ENCODE results near the gene PGAP3.
A peak's percentile ranks its signal among the peaks of the same experiment; 100 is the strongest.

PGAP3 gene

DNA sequence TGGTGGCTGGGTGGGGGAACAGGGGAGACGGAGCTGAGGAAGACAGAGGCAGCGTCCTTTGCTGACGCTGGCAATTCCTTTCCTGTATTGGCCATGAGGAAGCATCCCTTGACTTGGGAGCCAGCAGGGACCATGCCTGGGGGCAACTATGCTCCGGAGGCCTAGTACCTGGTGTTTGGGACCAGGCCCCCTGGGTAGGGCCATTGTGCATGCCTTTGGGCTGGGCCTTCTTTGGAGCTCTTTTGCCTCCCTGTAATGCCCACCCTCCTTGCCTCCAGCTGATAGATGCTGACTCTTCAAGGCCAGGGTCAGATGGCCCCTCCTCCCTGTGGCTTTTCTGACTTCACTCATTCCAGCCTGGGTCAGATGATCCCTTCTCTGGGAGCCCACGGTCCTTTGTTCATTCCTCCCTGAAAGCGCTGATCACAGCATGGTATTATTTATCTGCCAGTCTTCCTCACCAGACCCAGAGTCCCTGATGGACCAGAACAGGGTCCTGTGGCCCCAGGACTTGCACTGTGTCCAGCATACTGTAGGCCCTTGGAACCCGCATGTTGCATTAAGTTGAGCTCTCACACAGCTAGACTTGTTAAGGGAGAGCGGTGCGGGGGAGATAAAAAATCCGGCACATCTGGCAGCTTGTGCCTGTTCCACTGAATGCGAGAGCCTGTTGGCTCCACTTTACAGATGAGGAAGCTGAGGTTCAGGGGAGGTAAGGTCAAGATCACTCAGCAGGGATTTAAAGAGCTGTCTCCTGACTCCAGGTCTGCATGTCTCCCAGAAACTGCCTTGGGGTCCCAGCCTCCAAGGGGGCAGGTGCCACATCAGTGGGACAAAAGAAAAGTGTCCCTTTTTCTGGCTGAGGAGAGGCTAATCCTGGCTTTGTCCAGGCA is 48.0 kb downstream of the PGAP3 start:
- DNase-seq (ENCODE audit: low read depth in 2 of 3, low spot score in 1 of 3) = no peak

DNA sequence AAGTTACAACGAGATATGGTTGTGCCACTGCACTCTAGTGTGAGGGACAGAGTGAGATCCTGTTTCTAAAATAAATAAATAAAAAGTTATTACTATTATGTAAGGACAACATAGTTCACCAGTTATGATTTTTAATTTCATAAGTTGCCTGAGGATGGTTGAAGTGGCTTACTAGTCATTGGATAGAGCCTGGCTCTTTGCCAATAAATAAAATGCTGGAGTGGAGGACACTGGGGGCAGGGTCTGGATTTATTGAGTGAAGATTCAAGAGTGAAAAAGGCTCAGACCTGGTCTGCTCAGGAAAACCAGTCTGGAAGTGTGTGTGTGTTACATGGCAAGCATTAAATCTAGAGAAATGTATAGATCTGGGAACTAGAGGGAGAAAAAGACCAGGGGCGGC is 48.8 kb downstream of the PGAP3 start:
- DNase-seq (ENCODE audit: low read depth in 2 of 3, low spot score in 1 of 3) = no peak

DNA sequence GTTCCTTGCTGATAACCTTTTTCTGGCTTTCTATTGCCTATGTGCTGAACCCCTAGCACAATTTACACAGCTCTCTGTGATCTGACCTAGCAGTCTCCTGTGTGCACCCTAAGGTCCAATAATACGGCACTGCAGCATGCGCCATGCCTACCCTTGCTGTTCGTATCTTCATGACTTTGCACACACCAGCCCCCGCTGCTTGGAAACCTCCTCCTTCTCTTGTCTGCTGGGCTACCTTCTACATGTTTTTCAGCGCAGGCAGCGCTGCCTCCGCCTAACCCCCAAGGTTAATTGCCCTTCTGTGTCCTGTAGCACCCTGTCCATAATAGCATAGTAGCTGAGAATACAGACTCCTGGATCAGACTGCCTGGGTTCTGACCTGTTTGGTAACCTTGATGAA is 49.5 kb downstream of the PGAP3 start:
- DNase-seq (ENCODE audit: low read depth in 2 of 3, low spot score in 1 of 3) = no peak

DNA sequence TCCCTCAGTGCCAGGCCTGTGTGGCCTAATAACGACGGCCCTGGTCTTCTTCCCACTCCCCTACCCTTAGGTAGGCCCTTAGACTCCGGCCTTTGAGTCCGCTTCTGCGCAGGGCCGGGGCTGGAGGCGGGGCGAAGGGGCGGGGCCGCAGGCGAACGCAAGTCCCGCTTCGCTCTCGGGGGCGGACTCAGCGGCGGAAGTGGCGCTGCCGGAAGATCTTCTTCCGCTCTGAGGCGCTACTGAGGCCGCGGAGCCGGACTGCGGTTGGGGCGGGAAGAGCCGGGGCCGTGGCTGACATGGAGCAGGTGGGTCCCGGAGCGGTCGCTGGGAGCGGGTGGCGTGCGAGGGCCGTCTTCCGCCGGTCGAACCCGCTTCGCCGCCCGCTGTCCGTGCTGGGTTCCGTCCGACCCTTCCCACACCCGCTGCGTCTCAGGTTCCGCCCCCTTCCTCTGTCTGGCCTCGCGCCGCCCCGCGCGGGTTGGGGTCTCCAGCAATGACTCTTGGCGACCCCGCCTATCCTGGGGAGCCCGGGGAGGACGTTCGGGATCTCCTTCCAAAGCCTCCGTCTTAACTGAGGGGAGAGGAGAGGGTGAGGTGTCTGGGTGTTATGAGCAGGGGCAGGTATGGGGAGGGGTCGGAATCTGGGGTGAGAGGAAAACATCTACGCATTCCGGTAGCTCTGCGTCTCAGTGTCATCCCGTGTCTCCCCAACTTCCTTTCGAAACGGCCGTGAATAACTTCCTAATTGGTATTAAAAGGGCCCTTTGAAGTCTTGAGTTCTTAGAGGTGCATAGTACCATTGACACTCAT is 50.7 kb downstream of the PGAP3 start, which contains the start of gene STARD3:
STARD3 (plus strand) TSS at position 218 of the 810 bp plus-strand sequence. CDS start 16,388 bp downstream, outside the sequence.
- peak; percentile 79 to 93 (median 90) for DNase-seq (ENCODE audit: low read depth in 2 of 3, low spot score in 1 of 3)

DNA sequence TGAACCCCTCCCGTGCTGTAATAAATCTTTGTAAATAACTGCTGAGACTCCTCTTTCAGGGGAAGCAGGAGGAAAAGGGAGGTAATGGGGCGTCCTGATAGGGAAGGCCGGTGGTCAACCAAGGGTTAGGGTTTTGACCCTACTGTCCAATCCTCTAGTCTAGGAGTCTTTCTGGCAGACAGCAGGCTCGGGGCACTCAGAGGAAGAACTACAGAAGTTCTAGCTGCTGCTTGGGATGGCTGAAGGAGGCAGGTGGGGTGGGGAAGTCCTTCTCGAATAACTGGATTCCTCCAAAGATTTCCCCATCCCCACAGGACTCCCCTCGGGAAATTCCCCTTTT is 51.3 kb downstream of the PGAP3 start:
- DNase-seq (ENCODE audit: low read depth in 2 of 3, low spot score in 1 of 3) = no peak

DNA sequence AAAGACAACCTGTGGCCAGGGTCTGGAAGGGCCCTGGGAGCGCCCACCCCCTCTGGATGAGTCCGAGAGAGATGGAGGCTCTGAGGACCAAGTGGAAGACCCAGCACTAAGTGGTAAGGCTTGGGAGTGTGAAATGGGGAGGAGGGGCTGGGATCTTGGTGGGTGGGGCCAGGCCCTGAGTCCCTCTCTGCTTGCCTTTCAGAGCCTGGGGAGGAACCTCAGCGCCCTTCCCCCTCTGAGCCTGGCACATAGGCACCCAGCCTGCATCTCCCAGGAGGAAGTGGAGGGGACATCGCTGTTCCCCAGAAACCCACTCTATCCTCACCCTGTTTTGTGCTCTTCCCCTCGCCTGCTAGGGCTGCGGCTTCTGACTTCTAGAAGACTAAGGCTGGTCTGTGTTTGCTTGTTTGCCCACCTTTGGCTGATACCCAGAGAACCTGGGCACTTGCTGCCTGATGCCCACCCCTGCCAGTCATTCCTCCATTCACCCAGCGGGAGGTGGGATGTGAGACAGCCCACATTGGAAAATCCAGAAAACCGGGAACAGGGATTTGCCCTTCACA is 52.2 kb downstream of the PGAP3 start:
- DNase-seq (ENCODE audit: low read depth in 2 of 3, low spot score in 1 of 3) = no peak

- DNase-seq (ENCODE audit: low read depth in 2 of 3, low spot score in 1 of 3) = peak in 1 of 3 donors; percentile 44
Measured at GRCh38 chr17:39634384-39634871, 53.4 kb downstream of the PGAP3 start.

- DNase-seq (ENCODE audit: low read depth in 2 of 3, low spot score in 1 of 3) = no peak
Measured at GRCh38 chr17:39633570-39634183, 54.2 kb downstream of the PGAP3 start.

DNA sequence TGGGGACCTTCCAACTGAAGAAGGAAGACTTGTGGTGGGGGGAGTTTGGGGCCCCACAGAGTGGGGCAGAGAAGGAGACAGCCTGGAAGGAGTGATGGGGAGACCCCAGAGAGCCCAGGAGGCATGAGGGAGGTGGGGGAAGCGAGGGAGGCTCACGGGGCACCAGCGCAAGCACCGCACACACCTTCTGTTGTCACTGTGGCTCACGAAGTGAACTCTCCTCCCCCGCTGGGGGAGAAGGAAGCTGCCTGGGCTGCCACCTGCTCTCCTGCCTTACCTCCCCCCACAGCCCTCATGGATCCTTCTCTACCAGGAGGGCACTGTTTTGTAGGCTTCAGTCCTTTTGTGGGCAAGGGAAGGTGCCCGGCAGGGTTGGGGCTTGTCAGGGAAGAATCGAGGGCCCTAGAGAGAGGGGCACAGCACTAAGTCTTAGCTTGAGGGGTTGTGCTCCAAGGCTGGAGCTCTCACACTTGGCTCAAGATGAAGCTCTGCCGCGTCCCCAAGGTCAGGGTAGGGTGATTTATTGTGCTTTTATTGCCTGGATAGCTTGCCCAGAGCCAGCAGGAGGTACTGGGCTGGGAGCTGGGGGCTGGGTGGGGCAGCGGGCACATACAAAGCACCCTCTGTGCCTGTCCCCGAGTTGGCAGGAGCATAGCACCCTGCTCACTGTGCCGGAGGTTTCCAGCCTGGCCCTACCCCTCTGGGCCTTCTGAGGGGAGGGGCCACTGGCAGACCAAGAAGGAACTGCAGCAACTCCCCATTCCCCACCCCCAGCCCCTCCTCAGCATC is 55.5 kb downstream of the PGAP3 start:
- DNase-seq (ENCODE audit: low read depth in 2 of 3, low spot score in 1 of 3) = no peak

GRCh38 chr17:39631403-39631802 is 56.5 kb downstream of the PGAP3 start:
- DNase-seq (ENCODE audit: low read depth in 2 of 3, low spot score in 1 of 3) = no peak

DNA sequence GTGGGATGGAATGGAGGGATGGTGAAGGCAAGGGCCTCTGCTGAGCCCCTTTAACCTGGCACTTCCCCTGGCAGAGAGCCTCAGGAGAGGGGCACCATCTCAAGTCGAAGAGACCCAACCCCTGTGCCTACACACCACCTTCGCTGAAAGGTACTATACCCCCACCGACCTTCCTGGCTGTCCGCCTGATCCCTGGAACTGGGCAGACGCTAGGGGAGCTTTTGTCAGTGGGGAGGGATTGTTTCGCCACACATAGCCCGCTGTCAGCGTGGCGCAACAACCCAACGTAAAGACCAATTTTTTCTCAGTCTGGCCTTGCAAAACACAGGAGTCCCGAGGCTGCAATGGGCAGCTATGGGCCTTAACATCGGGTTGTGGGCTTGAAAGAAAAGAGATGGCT is 58.0 kb downstream of the PGAP3 start:
- no peak for DNase-seq (ENCODE audit: low read depth in 2 of 3, low spot score in 1 of 3)

DNA sequence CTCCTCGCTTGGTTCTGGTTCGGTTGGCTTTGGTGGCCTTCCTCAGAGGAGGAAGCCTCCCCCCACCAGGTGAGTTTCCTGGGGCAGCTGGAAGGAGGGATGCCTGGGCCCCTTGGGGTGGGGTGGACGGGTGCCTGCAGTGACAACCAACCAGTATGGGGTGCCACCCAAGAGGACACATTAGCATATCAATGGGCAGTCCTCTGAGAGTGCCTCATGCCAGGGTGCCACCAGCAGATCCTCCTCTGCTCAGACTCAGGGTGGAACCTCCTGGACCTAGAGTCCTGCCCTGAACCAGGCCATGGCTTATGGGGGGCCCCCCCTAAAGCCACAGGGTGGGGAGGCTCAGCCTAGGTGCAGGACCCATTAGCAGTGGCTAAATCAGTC is 58.4 kb downstream of the PGAP3 start:
- no peak for DNase-seq (ENCODE audit: low read depth in 2 of 3, low spot score in 1 of 3)

GRCh38 chr17:39628655-39629493 is 59.0 kb downstream of the PGAP3 start:
- DNase-seq (ENCODE audit: low read depth in 2 of 3, low spot score in 1 of 3) = no peak

DNA sequence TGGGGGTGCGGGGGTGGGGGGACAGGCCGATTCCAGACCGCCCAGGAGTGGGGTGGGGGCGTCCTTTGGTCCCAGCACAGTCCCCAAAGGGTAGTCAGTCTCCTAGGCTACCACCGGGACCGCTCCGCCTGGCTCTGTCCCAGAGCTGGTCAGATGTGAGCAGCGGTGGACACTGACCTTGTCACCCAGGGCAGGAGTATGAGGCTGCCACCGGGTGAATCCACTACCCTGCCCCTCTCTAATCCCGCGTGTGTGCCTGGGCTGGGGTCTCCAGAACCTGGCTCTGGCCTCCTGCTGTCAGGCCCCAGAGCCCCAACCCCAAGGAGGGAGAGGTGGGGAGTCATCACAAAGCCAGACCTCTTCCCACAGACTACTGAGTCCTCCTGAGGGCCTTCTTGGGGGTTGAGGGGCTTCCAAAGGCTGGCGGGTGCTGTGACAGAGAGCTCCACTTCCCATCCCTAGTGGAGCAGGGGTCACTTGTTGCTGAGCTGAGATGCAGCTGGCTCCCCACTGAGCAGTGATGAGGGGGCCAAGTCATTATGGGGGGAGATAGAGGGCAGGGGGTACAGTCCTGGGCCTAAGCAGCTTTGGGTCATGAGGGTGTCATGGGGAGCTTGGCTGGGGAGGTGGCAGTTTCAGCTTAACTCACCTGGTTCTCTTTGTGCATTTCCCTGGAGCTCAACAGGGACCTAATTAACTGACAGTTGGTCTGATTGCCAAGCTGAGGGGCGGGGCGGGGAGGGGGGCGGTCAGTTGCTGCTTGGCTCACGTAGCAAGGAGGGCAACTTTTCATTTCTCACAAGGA is 59.9 kb downstream of the PGAP3 start:
- DNase-seq (ENCODE audit: low read depth in 2 of 3, low spot score in 1 of 3) = no peak

DNA sequence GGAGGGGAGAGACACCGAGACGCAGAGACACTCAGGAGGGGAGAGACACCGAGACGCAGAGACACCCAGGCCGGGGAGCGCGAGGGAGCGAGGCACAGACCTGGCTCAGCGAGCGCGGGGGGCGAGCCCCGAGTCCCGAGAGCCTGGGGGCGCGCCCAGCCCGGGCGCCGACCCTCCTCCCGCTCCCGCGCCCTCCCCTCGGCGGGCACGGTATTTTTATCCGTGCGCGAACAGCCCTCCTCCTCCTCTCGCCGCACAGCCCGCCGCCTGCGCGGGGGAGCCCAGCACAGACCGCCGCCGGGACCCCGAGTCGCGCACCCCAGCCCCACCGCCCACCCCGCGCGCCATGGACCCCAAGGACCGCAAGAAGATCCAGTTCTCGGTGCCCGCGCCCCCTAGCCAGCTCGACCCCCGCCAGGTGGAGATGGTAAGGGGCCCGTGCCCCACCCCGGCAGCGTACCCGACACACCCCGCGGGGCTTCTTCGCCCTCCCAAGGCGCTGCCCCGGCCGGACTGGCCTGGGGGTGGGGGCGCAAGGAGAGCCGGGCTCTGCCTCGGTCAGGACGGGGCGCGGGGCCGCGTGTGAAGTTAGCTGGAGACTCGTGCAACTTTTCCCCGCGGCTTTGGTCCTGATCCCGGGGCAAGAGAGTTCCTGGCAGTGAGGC is 60.7 kb downstream of the PGAP3 start:
- no peak for DNase-seq (ENCODE audit: low read depth in 2 of 3, low spot score in 1 of 3)

- DNase-seq (ENCODE audit: low read depth in 2 of 3, low spot score in 1 of 3) = no peak
Measured at GRCh38 chr17:39626171-39627046, 61.4 kb downstream of the PGAP3 start, which contains the start of gene PPP1R1B. Gene PPP1R1B, plus strand, starts transcription at chr17:39626952. Its CDS starts 441 bp downstream, at chr17:39627393.

DNA sequence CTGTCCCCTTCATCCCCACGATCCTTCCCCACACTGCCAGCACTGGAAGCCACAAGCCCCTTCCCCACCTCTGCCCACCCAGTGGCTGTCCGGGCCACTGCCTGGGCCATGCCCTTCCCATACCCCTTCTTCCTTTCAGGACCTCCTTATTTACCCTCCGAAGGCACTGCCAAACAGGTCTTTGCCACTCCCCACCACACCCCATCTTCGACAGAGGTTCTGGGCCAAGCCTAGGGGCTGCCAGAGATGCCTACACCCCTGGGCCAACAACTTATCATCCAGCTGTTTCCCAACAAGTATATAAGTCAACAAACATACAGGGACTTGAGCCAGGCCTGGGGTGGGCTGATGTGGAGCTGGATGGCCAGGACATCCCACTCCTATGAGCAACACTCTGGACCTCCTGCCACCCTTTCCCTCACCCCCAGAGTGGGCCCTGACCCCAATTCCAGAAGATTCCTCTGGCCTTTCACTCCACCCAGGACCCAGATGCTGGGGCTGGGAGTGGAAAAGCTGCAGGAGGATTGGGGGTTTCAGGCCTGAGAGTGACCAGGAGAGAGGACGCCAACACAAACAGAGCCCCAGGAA is 62.6 kb downstream of the PGAP3 start:
- no peak for DNase-seq (ENCODE audit: low read depth in 2 of 3, low spot score in 1 of 3)
